Spleen (tissue), 7 donors: ENCODE data around the gene UQCR11.

Experiments
- POLR2A ChIP-seq, 3 donors: fragments of 450-650 bp; IDR thresholded peaks; one replicate each; pipeline ENCODE4 v1.5.1; 2017; ENCODE audit warnings: antibody characterized with exemption in 3 of 3, mild to moderate bottlenecking in 1 of 3
- POLR2AphosphoS5 ChIP-seq, 3 donors: sonication (generic); formaldehyde crosslinking; IDR thresholded peaks; one replicate each; pipeline ENCODE4 v1.5.1; 2017; ENCODE audit warnings: antibody characterized with exemption in 3 of 3
- TF ChIP-seq, protein P1 (sequence below), 11 experiments: fragments of 200-600 bp in 7 of 11; fragments of 450-650 bp in 4 of 11; sonication (generic) in 4 of 11; IDR thresholded peaks in 8 of 11; conservative IDR thresholded peaks in 3 of 11; 1 replicate in 7 of 11; 2 replicates in 4 of 11; pipeline versions ENCODE4 v1.4.0 to v1.8.0; 2016 to 2021; ENCODE audit warnings: antibody characterized with exemption in 11 of 11, inconsistent platforms in 4 of 11, mild to moderate bottlenecking in 1 of 11
- donor health status: DM: no; HTN: no; CAD: no; lungs with moderate emphysema.
- donor health status: DM: no; HTN: no; CAD: no.
- donor health status: DM: no; HTN: no; CAD: no.

DNA sequence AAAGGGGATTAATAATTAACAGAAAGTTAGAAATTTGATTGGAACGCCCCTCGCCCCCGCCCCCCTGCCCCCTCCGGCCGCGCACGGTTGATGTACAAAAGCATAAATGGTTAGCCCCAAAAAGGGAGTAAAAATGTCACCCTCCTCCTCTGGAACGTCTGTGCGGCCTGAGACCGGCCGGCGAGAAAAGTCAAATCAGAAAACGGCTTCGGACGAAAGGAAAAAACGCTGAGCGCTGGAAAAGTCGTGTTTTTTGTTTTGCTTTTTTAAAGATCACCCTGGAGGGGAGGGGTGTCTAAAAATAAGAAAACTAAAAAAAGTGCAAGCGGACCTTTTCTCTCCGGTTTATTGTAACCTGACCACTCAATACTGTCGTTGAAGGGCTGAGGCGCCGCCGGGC, 50.3 kb downstream of the UQCR11 start:
- TF ChIP-seq, protein P1, sequence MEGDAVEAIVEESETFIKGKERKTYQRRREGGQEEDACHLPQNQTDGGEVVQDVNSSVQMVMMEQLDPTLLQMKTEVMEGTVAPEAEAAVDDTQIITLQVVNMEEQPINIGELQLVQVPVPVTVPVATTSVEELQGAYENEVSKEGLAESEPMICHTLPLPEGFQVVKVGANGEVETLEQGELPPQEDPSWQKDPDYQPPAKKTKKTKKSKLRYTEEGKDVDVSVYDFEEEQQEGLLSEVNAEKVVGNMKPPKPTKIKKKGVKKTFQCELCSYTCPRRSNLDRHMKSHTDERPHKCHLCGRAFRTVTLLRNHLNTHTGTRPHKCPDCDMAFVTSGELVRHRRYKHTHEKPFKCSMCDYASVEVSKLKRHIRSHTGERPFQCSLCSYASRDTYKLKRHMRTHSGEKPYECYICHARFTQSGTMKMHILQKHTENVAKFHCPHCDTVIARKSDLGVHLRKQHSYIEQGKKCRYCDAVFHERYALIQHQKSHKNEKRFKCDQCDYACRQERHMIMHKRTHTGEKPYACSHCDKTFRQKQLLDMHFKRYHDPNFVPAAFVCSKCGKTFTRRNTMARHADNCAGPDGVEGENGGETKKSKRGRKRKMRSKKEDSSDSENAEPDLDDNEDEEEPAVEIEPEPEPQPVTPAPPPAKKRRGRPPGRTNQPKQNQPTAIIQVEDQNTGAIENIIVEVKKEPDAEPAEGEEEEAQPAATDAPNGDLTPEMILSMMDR (IDR thresholded peaks at IDR 0.05 in 8 of 11, conservative IDR thresholded peaks at IDR 0.05 in 3 of 11): no peak
- no peak for TF ChIP-seq POLR2A (IDR thresholded peaks at IDR 0.05)
- no peak for TF ChIP-seq POLR2AphosphoS5 (IDR thresholded peaks at IDR 0.05)
